WTC11 (cell line): ENCODE data around the gene TUBA1A. TPM values are rescaled to one million over a fixed set of nuclear protein-coding genes. Genes with fewer than 3 reads are reported as not detected.
"Not testable (repeated sequence)": the region's sequence is repeated elsewhere in the genome, so short reads cannot be mapped to it uniquely, and the experiment has no call there.

Experiments
- ATAC-seq: fragments of 200-7000 bp; cut with Tn5 transposase; 2 replicates; pipeline ENCODE4 v1.10.0; 2021; ENCODE audit warnings: mild to moderate bottlenecking, moderate library complexity
- CTCF ChIA-PET: fragments of 300-600 bp; sonication (Branson Sonifier 250); formaldehyde crosslinking; loops from one replicate; lab custom pipeline; 2021; ENCODE audit warnings: antibody characterized with exemption; lab: Charles Lee
- POLR2A ChIA-PET: fragments of 350-600 bp; sonication (Branson Sonifier 250); formaldehyde crosslinking; loops from one replicate; lab custom pipeline; 2021; ENCODE audit warnings: antibody characterized with exemption; lab: Charles Lee
- DNase-seq: peaks from one replicate; pipeline ENCODE4 v3.0.0; 2021; ENCODE audit warnings: low spot score
- H3K27ac Mint-ChIP-seq: 2 replicates; pipeline ENCODE4 v1.8.0; 2021; ENCODE audit warnings: mixed read lengths
- H3K27me3 Mint-ChIP-seq: 2 replicates; pipeline ENCODE4 v1.8.0; 2021; ENCODE audit warnings: low read depth, mild to moderate bottlenecking, moderate library complexity, mixed read lengths
- H3K36me3 Mint-ChIP-seq: 2 replicates; pipeline ENCODE4 v1.8.0; 2021; ENCODE audit warnings: mixed read lengths
- H3K4me1 Mint-ChIP-seq: 2 replicates; pipeline ENCODE4 v1.8.0; 2022; ENCODE audit warnings: mixed read lengths
- H3K4me3 Mint-ChIP-seq: 2 replicates; pipeline ENCODE4 v1.8.0; 2021; ENCODE audit warnings: mild to moderate bottlenecking, moderate library complexity, mixed read lengths
- H3K9me3 Mint-ChIP-seq: 2 replicates; pipeline ENCODE4 v1.8.0; 2021; ENCODE audit warnings: mixed read lengths
- FOXK1 ChIP-seq: sonication (generic); formaldehyde crosslinking; IDR thresholded peaks from 2 replicates; pipeline ENCODE4 v1.8.0; 2022; ENCODE audit warnings: mild to moderate bottlenecking, moderate library complexity, missing genetic modification reagents
- HMGA2 ChIP-seq: fragments of 250-450 bp; sonication (Bioruptor Pico); IDR thresholded peaks from 2 replicates; pipeline ENCODE4 v1.4.0; 2021; ENCODE audit warnings: mild to moderate bottlenecking, moderate library complexity
- JUN ChIP-seq: sonication (generic); formaldehyde crosslinking; IDR thresholded peaks from 2 replicates; pipeline ENCODE4 v1.8.0; 2023; ENCODE audit warnings: mild to moderate bottlenecking, missing genetic modification reagents
- OVOL2 ChIP-seq: fragments of 250-450 bp; sonication (Bioruptor Pico); IDR thresholded peaks from 2 replicates; pipeline ENCODE4 v1.9.0; 2021; ENCODE audit warnings: mild to moderate bottlenecking, borderline replicate concordance
- RORB ChIP-seq: fragments of 250-450 bp; sonication (Bioruptor Pico); IDR thresholded peaks from 2 replicates; pipeline ENCODE4 v1.9.0; 2021; ENCODE audit warnings: mild to moderate bottlenecking
- SMAD3 ChIP-seq: sonication (generic); formaldehyde crosslinking; IDR thresholded peaks from 2 replicates; pipeline ENCODE4 v1.8.0; 2022; ENCODE audit warnings: missing genetic modification reagents, mild to moderate bottlenecking, borderline replicate concordance
- SMAD4 ChIP-seq: sonication (generic); formaldehyde crosslinking; IDR thresholded peaks from 2 replicates; pipeline ENCODE4 v1.8.0; 2022; ENCODE audit warnings: mild to moderate bottlenecking, missing genetic modification reagents
- TEAD1 ChIP-seq: sonication (generic); formaldehyde crosslinking; IDR thresholded peaks from 2 replicates; pipeline ENCODE4 v1.8.0; 2022; ENCODE audit warnings: mild to moderate bottlenecking, missing genetic modification reagents
- ZNF138 ChIP-seq: sonication (generic); formaldehyde crosslinking; conservative IDR thresholded peaks from 2 replicates; pipeline ENCODE4 v1.8.1; 2022; ENCODE audit warnings: mild to moderate bottlenecking, moderate library complexity, missing genetic modification reagents
- ZNF423 ChIP-seq: fragments of 250-450 bp; sonication (Bioruptor Pico); IDR thresholded peaks from 2 replicates; pipeline ENCODE4 v2.1.2; 2022; ENCODE audit warnings: mild to moderate bottlenecking, moderate library complexity
- ZNF671 ChIP-seq: fragments of 250-450 bp; sonication (Bioruptor Pico); IDR thresholded peaks from 2 replicates; pipeline ENCODE4 v1.8.0; 2021; ENCODE audit warnings: mild to moderate bottlenecking
- total RNA-seq: library from RNA; stranded (reverse); gene quantifications from 3 replicates; pipeline ENCODE4 v1.2.3, GENCODE V29; 2021
- TF ChIP-seq, protein P1 (sequence below): fragments of 200-600 bp; IDR thresholded peaks from 2 replicates; pipeline ENCODE4 v1.8.0; 2022; ENCODE audit warnings: antibody characterized with exemption

TUBA1A gene
- total RNA-seq, 1 experiment from 2014 or later, result 226 TPM

DNA sequence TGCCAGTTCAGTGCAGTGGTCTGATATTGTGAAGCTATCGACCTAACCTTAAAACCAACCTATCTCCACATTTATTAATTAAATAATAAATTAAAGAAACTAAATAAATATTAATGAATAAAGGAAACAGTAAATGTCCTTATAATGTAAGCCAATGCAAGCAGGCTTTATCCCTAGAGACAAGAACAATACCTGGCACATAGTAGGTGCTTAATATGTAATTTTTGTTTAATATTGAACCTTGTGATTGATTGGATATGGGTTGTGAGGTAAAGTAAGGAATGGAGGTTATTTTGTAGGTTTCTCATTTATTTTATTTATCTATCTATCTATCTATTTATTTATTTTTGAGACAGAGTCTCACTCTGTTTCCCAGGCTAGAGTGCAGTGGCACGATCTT is 49.9 kb downstream of the TUBA1A start:
- no peak overlapping the region for H3K27ac Mint-ChIP-seq
- ATAC-seq, result no peak
- no peak for TF ChIP-seq RORB (CRISPR knock-in tag)
- TF ChIP-seq, protein P1, sequence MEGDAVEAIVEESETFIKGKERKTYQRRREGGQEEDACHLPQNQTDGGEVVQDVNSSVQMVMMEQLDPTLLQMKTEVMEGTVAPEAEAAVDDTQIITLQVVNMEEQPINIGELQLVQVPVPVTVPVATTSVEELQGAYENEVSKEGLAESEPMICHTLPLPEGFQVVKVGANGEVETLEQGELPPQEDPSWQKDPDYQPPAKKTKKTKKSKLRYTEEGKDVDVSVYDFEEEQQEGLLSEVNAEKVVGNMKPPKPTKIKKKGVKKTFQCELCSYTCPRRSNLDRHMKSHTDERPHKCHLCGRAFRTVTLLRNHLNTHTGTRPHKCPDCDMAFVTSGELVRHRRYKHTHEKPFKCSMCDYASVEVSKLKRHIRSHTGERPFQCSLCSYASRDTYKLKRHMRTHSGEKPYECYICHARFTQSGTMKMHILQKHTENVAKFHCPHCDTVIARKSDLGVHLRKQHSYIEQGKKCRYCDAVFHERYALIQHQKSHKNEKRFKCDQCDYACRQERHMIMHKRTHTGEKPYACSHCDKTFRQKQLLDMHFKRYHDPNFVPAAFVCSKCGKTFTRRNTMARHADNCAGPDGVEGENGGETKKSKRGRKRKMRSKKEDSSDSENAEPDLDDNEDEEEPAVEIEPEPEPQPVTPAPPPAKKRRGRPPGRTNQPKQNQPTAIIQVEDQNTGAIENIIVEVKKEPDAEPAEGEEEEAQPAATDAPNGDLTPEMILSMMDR, result no peak
- TF ChIP-seq, all 79 proteins: peak for 0
- POLR2A ChIA-PET, result no interaction called here
- CTCF ChIA-PET, result no interaction called here
- no peak for DNase-seq
- Mint-ChIP-seq H3K9me3 (no peaks in the 10 kb centered on the region), H3K4me3 (no peak overlapping the region), H3K36me3 (no peaks in the 10 kb centered on the region), H3K27me3 (no peaks in the 10 kb centered on the region; the same call in 1 of the 2 replicates), H3K4me1 (no peaks in the 10 kb centered on the region)

DNA sequence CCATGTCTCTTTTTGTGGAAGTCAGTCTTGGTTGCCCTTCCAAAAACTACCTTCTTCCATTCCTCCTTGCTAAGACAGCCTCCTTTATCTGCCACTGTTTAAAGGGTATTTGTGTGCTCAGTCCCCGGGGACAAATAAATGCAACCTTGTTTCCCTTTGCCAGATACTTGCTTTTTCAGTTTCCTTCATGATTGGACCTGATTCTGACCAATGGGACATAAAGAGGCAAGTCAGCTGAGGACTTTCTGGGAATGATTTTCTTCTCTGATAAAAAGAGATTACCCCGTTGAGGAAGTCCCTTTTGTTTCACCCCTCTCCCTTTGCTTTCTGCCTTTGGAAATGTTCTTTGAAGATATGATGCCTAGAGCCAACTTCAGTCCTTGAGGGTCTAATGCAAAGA is 50.3 kb downstream of the TUBA1A start:
- Mint-ChIP-seq H3K27ac (no peak overlapping the region; the same call in 1 of the 2 replicates), H3K27me3 (no peaks in the 10 kb centered on the region; the same call in 1 of the 2 replicates), H3K4me1 (no peaks in the 10 kb centered on the region), H3K4me3 (no peak overlapping the region), H3K36me3 (no peaks in the 10 kb centered on the region), H3K9me3 (no peaks in the 10 kb centered on the region)
- DNase-seq (no peak), ATAC-seq (no peak)
- TF ChIP-seq OVOL2 (CRISPR knock-in tag) (no peak), FOXK1 (CRISPR knock-in tag) (no peak), TEAD1 (CRISPR knock-in tag) (no peak), SMAD3 (CRISPR knock-in tag) (no peak), JUN (CRISPR knock-in tag) (no peak), SMAD4 (CRISPR knock-in tag) (no peak), HMGA2 (CRISPR knock-in tag) (no peak)
- CTCF ChIA-PET, result interaction anchor here (0.6 to 1.0 kb wide), 2 partner anchors 87 to 412 kb away, joined by 3 to 5 read pairs; no protein-coding TSS in a partner anchor
- POLR2A ChIA-PET, result no interaction called here

DNA sequence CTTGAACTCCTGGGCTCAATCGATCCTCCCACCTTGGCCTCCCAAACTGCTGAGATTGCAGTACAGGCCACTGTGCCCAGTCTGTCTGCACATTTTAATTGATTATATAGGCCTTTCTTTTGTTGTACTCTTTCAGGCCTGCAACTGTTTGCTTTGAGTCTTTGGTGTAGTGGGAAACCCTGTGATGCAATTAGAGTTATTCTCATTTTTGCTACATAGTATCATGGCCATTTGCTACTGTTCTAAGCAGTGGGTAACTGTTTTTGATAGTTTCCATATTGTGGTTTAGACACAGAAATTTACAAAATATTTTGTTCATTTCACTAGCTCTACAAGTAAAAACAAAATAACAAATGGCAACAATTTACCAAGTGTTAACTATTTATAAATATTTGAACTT is 51.4 kb downstream of the TUBA1A start:
- POLR2A ChIA-PET, result no interaction called here
- Mint-ChIP-seq H3K27me3 (no peaks in the 10 kb centered on the region; the same call in 1 of the 2 replicates), H3K9me3 (no peaks in the 10 kb centered on the region), H3K4me1 (no peaks in the 10 kb centered on the region), H3K36me3 (no peaks in the 10 kb centered on the region), H3K27ac (no peak overlapping the region), H3K4me3 (no peak overlapping the region)
- CTCF ChIA-PET, result interaction anchor here (0.7 to 1.0 kb wide), 2 partner anchors 18 to 88 kb away, joined by 3 to 5 read pairs; no protein-coding TSS in a partner anchor
- no peak for DNase-seq
- TF ChIP-seq ZNF671 (CRISPR knock-in tag) (no peak), ZNF138 (CRISPR knock-in tag) (no peak), ZNF423 (CRISPR knock-in tag) (no peak)
- no peak for ATAC-seq

DNA sequence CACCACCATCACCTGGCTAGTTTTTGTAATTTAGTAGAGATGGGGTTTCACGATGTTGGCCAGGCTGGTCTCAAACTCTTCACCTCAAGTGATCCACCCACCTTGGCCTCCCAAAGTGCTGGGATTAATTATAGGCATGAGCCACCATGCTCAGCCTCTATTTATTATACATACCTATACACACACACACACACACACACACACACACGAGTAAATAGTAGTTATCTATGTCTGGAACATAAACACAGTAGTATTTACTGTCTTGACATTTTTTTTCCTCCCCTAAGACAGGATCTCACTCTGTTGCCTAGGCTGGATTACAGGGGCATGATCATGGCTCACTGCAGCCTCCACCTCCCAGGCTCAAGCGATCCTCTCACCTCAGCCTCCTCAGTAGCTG is 51.9 kb downstream of the TUBA1A start:
- H3K27me3 Mint-ChIP-seq, H3K9me3 Mint-ChIP-seq, DNase-seq, H3K4me3 Mint-ChIP-seq, H3K27ac Mint-ChIP-seq, H3K4me1 Mint-ChIP-seq, H3K36me3 Mint-ChIP-seq, POLR2A ChIA-PET, ATAC-seq, CTCF ChIA-PET: not testable (repeated sequence)

Other genes starting within 250 kb of the TUBA1A start
- gene ARF3, start 231.6 kb downstream of the TUBA1A start, total RNA-seq, result 238 to 256 TPM (median 248 TPM) in 3 replicates
- gene WNT10B, start 217.3 kb downstream of the TUBA1A start, total RNA-seq, result 0.50 to 0.55 TPM (median 0.55 TPM) in 3 replicates
- gene WNT1, start 210.8 kb downstream of the TUBA1A start, total RNA-seq, result not detected in 3 replicates
- gene DDN, start 189.7 kb downstream of the TUBA1A start, total RNA-seq, result 0.33 to 0.55 TPM (median 0.50 TPM) in 3 replicates
- 37.9 to 41.6 TPM (median 38.0 TPM) in 3 replicates for gene PRKAG1, start 170.3 kb downstream of the TUBA1A start, total RNA-seq
- gene KMT2D, start 128.3 kb downstream of the TUBA1A start, total RNA-seq, result 100 to 104 TPM (median 101 TPM) in 3 replicates
- 6.4 to 9.0 TPM (median 6.9 TPM) in 3 replicates for gene RHEBL1, start 119.1 kb downstream of the TUBA1A start, total RNA-seq
- gene DHH, start 94.3 kb downstream of the TUBA1A start, total RNA-seq, result 0.15 TPM in 1 of 3 replicates, not detected in the others
- gene LMBR1L, start 78.2 kb downstream of the TUBA1A start, total RNA-seq, result 52.8 to 78.2 TPM (median 53.1 TPM) in 3 replicates
- 1,806 to 1,997 TPM (median 1,954 TPM) in 3 replicates for gene TUBA1B, start 57.7 kb downstream of the TUBA1A start, total RNA-seq
- gene TUBA1C, start 76.0 kb upstream of the TUBA1A start, total RNA-seq, result 458 to 540 TPM (median 478 TPM) in 3 replicates
- 0.73 to 2.4 TPM (median 1.7 TPM) in 3 replicates for gene PRPH, start 106.1 kb upstream of the TUBA1A start, total RNA-seq
- 78.5 to 89.2 TPM (median 80.0 TPM) in 3 replicates for gene TROAP, start 134.2 kb upstream of the TUBA1A start, total RNA-seq
- 0.92 to 1.2 TPM (median 1.2 TPM) in 3 replicates for gene C1QL4, start 148.1 kb upstream of the TUBA1A start, total RNA-seq
- 0.14 to 0.24 TPM (median 0.23 TPM) in 3 replicates for gene DNAJC22, start 157.8 kb upstream of the TUBA1A start, total RNA-seq
- gene SPATS2, start 178.4 kb upstream of the TUBA1A start, total RNA-seq, result 25.9 to 26.9 TPM (median 26.5 TPM) in 3 replicates